ENCODE measurements around the gene HELZ.

Gene HELZ

DNA sequence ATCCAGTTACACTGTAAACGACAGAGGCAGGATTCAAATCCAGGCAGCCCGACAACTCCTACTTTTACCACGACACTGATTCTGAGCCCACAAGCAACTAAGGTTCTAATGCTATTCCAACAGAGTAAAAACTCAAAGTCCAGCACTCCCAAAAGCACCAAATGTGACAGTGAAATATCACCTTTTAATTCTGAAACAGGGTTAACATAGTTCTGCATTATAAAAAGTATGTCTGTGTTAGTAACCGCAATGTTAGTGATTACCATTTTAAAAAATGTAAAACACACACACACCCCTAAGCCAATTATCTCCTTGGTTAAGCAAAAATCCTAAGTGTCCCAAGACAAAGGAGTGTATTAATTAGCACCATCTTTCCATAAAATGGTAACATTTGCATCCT, 19.7 kb downstream of the HELZ start:
- TF ChIP-seq, protein P1, sequence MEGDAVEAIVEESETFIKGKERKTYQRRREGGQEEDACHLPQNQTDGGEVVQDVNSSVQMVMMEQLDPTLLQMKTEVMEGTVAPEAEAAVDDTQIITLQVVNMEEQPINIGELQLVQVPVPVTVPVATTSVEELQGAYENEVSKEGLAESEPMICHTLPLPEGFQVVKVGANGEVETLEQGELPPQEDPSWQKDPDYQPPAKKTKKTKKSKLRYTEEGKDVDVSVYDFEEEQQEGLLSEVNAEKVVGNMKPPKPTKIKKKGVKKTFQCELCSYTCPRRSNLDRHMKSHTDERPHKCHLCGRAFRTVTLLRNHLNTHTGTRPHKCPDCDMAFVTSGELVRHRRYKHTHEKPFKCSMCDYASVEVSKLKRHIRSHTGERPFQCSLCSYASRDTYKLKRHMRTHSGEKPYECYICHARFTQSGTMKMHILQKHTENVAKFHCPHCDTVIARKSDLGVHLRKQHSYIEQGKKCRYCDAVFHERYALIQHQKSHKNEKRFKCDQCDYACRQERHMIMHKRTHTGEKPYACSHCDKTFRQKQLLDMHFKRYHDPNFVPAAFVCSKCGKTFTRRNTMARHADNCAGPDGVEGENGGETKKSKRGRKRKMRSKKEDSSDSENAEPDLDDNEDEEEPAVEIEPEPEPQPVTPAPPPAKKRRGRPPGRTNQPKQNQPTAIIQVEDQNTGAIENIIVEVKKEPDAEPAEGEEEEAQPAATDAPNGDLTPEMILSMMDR (conservative IDR thresholded peaks at IDR 0.05; ENCODE audit: low read depth, low read length): no peak
- H3K4me3 ChIP-seq (ENCODE audit: low read length): no peak overlapping the region
- no peak for DNase-seq (ENCODE audit: low read depth)

- DNase-seq (ENCODE audit: low read depth): no peak
- no peak overlapping the region for H3K4me3 ChIP-seq (ENCODE audit: low read length)
- TF ChIP-seq, protein P1 (conservative IDR thresholded peaks at IDR 0.05; ENCODE audit: low read depth, low read length): no peak
Observed at GRCh38 chr17:67224736-67225135, 20.3 kb downstream of the HELZ start.

DNA sequence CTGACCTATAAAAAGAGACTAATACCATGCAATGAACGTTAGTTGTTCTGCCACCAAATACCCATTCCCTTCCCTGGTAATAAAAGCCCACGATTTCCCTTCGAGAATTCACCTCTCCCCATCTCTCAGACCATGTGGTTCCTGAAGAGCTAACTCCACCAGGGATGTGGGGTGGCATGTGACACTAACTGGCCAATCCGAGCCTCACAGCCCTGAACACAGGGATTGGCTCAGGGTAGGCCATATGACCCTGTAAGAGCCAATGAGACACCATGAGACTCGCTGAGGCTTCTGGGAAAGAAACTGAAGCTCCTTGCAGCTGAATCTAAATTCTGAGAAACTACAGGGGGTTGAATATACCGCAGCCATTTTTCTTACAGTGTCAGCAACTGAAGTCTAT, 21.1 kb downstream of the HELZ start:
- H3K4me3 ChIP-seq (ENCODE audit: low read length): no peak overlapping the region
- TF ChIP-seq, protein P1 (conservative IDR thresholded peaks at IDR 0.05; ENCODE audit: low read depth, low read length): no peak
- no peak for DNase-seq (ENCODE audit: low read depth)

GRCh38 chr17:67221062-67221998, 23.7 kb downstream of the HELZ start:
- TF ChIP-seq, protein P1 (conservative IDR thresholded peaks at IDR 0.05; ENCODE audit: low read depth, low read length): peak; percentile 63
- no peak for DNase-seq (ENCODE audit: low read depth)
- no peak overlapping the region for H3K4me3 ChIP-seq (ENCODE audit: low read length)

DNA sequence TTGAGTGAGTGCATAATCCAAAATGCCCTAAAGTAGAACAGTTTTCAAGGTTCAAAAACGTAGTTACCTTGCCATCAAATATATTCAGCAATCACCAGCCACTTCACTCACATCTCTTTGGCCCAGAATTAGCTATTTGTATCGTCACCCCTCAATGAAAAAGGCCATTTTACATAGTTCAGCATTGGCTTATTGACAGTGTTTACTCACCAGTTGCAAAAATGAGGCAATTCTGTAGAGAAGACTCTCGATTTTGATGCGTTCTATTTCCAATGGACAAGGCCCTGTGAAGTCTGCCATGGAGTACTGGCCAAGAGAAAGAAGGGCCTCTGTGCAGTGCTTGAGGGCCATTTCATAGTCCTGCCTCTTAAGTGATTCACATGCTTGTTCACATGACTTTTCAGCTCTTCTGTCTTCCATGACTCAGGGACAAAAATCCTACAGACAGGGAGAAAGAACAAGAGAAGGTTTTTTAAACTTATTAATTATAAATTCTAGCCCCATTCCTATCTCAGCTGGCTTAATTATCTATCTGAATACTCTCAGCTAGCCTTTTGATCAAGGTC, 26.5 kb downstream of the HELZ start:
- DNase-seq (ENCODE audit: low read depth): no peak

DNA sequence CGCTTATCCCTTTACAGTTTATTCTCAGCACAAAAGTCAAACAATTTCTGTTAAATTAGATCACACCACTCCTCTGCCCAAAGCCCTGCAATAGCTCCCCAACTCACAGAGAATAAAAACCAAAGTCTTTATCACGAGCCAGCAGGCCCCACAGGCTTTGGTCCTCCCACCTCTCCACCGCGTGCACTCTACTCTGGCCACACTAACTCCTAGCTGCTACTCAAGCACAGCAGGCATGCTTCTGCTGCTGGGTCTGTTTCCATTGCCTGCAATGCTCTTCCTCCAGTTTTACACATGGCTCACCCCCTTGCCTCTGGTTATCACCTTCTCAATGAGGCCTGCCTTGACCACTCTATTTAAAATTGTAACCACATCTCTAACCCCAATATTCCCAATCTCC, 27.6 kb downstream of the HELZ start:
- no peak for DNase-seq (ENCODE audit: low read depth)
- H3K4me3 ChIP-seq (ENCODE audit: low read length): no peak overlapping the region
- TF ChIP-seq, protein P1 (conservative IDR thresholded peaks at IDR 0.05; ENCODE audit: low read depth, low read length): no peak

More for the DNA sequence above, 26.5 kb downstream of the HELZ start:
- TF ChIP-seq, protein P1 (conservative IDR thresholded peaks at IDR 0.05; ENCODE audit: low read depth, low read length): no peak
- no peak overlapping the region for H3K4me3 ChIP-seq (ENCODE audit: low read length)
